Measurements from ENCODE around the gene KLK13. TPM values are rescaled to one million over a fixed set of nuclear protein-coding genes. Genes with fewer than 3 reads are reported as not detected.
A peak's percentile ranks its signal among the peaks of the same experiment; 100 is the strongest.

The KLK13 gene
- total and polyA plus RNA-seq, 2 of the 8 experiments (the other 6 are each of a cell fraction or from before 2014, with no cell fraction given), result 4.2 to 4.5 TPM

DNA sequence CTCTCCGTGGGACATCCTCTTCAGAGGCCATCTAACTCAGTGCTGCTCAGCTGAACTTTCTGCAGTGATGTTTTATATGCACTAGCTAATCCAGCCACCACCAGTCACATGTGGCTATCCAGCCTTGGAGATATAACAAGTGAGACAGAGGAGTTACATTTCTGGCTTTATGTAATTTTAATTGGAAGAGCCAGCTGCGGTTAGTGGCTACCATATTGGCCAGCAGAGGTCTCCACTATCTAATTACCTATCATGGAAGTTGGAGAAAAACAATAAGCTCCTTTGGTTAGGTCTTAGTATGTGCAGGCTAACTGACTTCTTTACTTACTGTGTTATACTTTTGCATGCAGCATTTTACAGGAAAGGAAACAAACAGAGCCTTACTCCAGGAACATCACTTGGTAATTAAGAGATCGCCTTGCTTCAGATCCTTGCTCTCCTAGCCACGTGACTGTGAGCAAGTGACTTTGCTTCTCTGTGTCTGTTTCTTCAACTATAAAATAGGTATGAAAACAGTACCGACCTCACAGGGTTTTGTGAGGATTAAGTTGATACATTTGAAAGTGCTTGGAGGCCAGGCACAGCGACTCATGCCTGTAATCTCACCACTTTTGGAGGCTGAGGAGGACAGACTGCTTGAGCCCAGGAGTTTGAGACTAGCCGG, 43.8 kb downstream of the KLK13 start:
- DNase-seq (ENCODE audit: low read depth in 1 of 2, low spot score in 2 of 2), result no peak
- Histone ChIP-seq H3K9me3 (ENCODE audit: insufficient read depth in 2 of 2, low read depth in 1 of 2, low read length in 1 of 2) (no peaks in the 10 kb centered on the region), H2AK5ac (ENCODE audit: low read depth, low read length) (no peak overlapping the region), H3K79me2 (ENCODE audit: control insufficient read depth in 1 of 2, insufficient read depth in 2 of 2, low read length in 2 of 2) (no peaks in the 10 kb centered on the region), H3K4me1 (replicated peaks in 1 of 4; ENCODE audit: control insufficient read depth in 3 of 4, insufficient read depth in 4 of 4, low read length in 3 of 4) (peaks cover 3 to 16% (median 11%) of the 10 kb centered on the region in 4 experiments), H3K36me3 (ENCODE audit: control insufficient read depth in 2 of 4, insufficient read depth in 4 of 4, low read length in 3 of 4) (no peaks in the 10 kb centered on the region), H2BK15ac (ENCODE audit: low read length) (no peak overlapping the region), H3K23ac (ENCODE audit: insufficient read length) (no peak overlapping the region), H3K4me2 (ENCODE audit: insufficient read depth in 1 of 2, low read depth in 2 of 2, low read length in 2 of 2) (no peak overlapping the region; a peak in 1 of 4 replicates), H3K18ac (ENCODE audit: extremely low read depth, low read length) (no peak overlapping the region), H4K8ac (ENCODE audit: extremely low read depth, insufficient read depth, low read length) (no peak overlapping the region), H2BK20ac (ENCODE audit: low read length) (no peak overlapping the region), H3K56ac (replicated peaks; ENCODE audit: insufficient read length, low read depth, low read length) (no peak overlapping the region), H3K4ac (replicated peaks; ENCODE audit: insufficient read length, low read depth, low read length) (no peak overlapping the region), H3K4me3 (ENCODE audit: extremely low read depth in 1 of 4, insufficient read depth in 2 of 4, low read depth in 3 of 4, low read length in 4 of 4) (no peak overlapping the region), H2AFZ (ENCODE audit: low read length) (peak overlapping the region; percentile 57), H4K5ac (ENCODE audit: insufficient read length, low read depth, low read length) (no peak overlapping the region), H4K91ac (replicated peaks; ENCODE audit: insufficient read length, low read length) (no peak overlapping the region), H2BK120ac (replicated peaks; ENCODE audit: low read depth, low read length) (no peak overlapping the region), H2BK12ac (ENCODE audit: low read depth, low read length) (0 out of 2 replicates have a peak overlapping the region, but pooled peaks have one; percentile 0), H3K27ac (ENCODE audit: low read depth, low read length) (no peak overlapping the region), H3K79me1 (ENCODE audit: low read depth, low read length) (no peaks in the 10 kb centered on the region), H3K27me3 (replicated peaks in 1 of 4; ENCODE audit: control insufficient read depth in 3 of 4, extremely low read depth in 1 of 4, insufficient read depth in 3 of 4, low read length in 3 of 4) (peaks cover 0 to 30% (median 19%) of the 10 kb centered on the region in 4 experiments; a peak in 5 of 7 replicates), H4K20me1 (replicated peaks in 1 of 2; ENCODE audit: control insufficient read depth in 1 of 2, insufficient read depth in 2 of 2, low read length in 2 of 2) (no peaks in the 10 kb centered on the region), H3K14ac (ENCODE audit: insufficient read length) (no peak overlapping the region), H2BK5ac (ENCODE audit: low read depth, low read length) (peak overlapping the region; percentile 57; the same call in 1 of the 2 replicates), H3K23me2 (ENCODE audit: low read depth, low read length) (peaks cover 11% of the 10 kb centered on the region; the same call in 1 of the 2 replicates), H3K9ac (replicated peaks in 1 of 4; ENCODE audit: extremely low read depth in 1 of 4, low read depth in 3 of 4, low read length in 3 of 4) (no peak overlapping the region)
- POLR2A ChIA-PET (ENCODE audit: partially characterized antibody), result interaction anchor here (0.7 to 1.7 kb wide), 5 partner anchors 26 to 582 kb away, joined by 3 to 5 read pairs (median 3); no protein-coding TSS in a partner anchor
- peak; percentile 58 to 67 for TF ChIP-seq RAD21 (IDR thresholded peaks at IDR 0.05 in 1 of 2, conservative IDR thresholded peaks at IDR 0.05 in 1 of 2; ENCODE audit: low read depth in 2 of 2, low read length in 2 of 2)
- no peak for TF ChIP-seq RBBP5 (IDR thresholded peaks at IDR 0.05; ENCODE audit: borderline replicate concordance, low read depth, low read length)
- TF ChIP-seq, protein P1, sequence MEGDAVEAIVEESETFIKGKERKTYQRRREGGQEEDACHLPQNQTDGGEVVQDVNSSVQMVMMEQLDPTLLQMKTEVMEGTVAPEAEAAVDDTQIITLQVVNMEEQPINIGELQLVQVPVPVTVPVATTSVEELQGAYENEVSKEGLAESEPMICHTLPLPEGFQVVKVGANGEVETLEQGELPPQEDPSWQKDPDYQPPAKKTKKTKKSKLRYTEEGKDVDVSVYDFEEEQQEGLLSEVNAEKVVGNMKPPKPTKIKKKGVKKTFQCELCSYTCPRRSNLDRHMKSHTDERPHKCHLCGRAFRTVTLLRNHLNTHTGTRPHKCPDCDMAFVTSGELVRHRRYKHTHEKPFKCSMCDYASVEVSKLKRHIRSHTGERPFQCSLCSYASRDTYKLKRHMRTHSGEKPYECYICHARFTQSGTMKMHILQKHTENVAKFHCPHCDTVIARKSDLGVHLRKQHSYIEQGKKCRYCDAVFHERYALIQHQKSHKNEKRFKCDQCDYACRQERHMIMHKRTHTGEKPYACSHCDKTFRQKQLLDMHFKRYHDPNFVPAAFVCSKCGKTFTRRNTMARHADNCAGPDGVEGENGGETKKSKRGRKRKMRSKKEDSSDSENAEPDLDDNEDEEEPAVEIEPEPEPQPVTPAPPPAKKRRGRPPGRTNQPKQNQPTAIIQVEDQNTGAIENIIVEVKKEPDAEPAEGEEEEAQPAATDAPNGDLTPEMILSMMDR (IDR thresholded peaks at IDR 0.05; ENCODE audit: control extremely low read depth in 1 of 3, insufficient read depth in 1 of 3, low read depth in 1 of 3, low read length in 3 of 3), result peak in 2 of 3 experiments; percentile 59 to 73; a peak in 3 of 4 replicates
- peak; percentile 42 for FAIRE-seq
- CTCF ChIA-PET (ENCODE audit: partially characterized antibody), result interaction anchor here (0.6 to 15.0 kb wide), 43 partner anchors 9 to 637 kb away, joined by 3 to 269 read pairs (median 4); partner anchors contain the start of genes KLK12 and KLK8
- WGBS, 2 experiments (ENCODE audit: extremely low coverage in 1 of 2, insufficient coverage in 1 of 2, insufficient read length in 1 of 2, insufficient replicate concordance in 2 of 2, low coverage in 1 of 2, low lambda C conversion rate in 2 of 2, missing lambda C conversion rate in 1 of 2), result 41% methylated on average over 7 of the region's 7 CpGs; no CpG with 5 or more reads in 1 of the 2 experiments
